Measurements from ENCODE around the gene SIN3A. TPM values are rescaled to one million over a fixed set of nuclear protein-coding genes. Genes with fewer than 3 reads are reported as not detected.

Gene SIN3A
- total RNA-seq: 39.1 and 56.3 TPM in 2 replicates

GRCh38 chr15:75451674-75452363, at the start of gene SIN3A:
SIN3A (minus strand) TSS chr15:75451690; CDS start chr15:75430375, 21,315 bp downstream.

GRCh38 chr15:75367913-75368688, 83.4 kb downstream of the SIN3A start, which contains the start of gene MAN2C1:
MAN2C1 (minus strand) TSS chr15:75368607; CDS start chr15:75368583, 24 bp downstream.

GRCh38 chr15:75346796-75347221, 104.7 kb downstream of the SIN3A start, which contains the start of gene NEIL1:
NEIL1 (plus strand) TSS chr15:75347039; CDS start chr15:75348906, 1,867 bp downstream.

DNA sequence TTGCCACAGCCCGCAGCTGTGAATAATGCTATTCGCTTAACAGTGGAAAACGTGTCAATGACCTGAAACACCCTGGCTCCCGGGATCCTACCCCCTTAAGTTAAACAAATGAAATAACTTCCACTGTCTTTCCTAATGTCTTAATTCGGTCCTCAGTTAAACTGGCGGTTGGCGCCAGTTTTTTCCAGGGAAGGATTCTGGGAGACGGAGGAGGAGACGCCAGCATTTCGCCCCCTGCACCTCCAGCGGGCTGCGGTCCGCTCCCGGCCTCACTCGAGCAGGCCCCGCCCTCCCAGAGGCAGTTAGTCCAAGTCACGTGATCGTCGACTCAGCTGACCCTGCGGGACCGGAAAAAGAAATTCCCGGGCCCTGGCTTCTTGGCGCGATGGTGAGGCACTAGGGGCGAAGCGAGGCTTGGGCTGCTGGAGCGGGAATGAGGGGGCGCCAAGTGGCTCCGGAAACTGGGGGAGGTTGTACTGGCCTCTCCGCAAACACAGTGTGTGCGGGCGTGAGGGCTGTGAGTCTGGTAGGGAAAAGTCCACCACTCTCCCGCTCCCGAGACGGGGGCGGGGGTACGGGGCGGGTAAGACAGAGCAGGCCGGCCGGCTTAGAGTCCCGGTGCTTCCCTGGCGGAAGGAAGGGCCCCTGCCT, 115.7 kb downstream of the SIN3A start, which contains the start of gene COMMD4:
COMMD4 (plus strand) TSS at position 359 of the 651 bp plus-strand sequence; CDS start at position 386, 27 bp downstream.

Small RNAs within 50 kb of the gene (small RNA-seq; reads per million reads assigned to genes)
- not detected for gene AC105036.2

Other genes starting within 250 kb of the SIN3A start
- gene C15orf39, start 249.8 kb downstream of the SIN3A start, total RNA-seq: 7.0 and 11.5 TPM in 2 replicates
- gene GOLGA6C, start 193.4 kb downstream of the SIN3A start, total RNA-seq: not detected in 2 replicates
- under 0.01 TPM in 1 of 2 replicates, not detected in the other for gene GOLGA6D, start 168.9 kb downstream of the SIN3A start, total RNA-seq
- 47.5 and 56.5 TPM in 2 replicates for gene COMMD4, start 115.6 kb downstream of the SIN3A start, total RNA-seq
- gene NEIL1, start 104.7 kb downstream of the SIN3A start, total RNA-seq: 6.4 and 8.1 TPM in 2 replicates
- gene MAN2C1, start 83.1 kb downstream of the SIN3A start, total RNA-seq: 122 and 141 TPM in 2 replicates
- gene PTPN9, start 127.6 kb upstream of the SIN3A start, total RNA-seq: 38.8 and 44.8 TPM in 2 replicates
- 31.7 and 33.9 TPM in 2 replicates for gene SNUPN, start 174.0 kb upstream of the SIN3A start, total RNA-seq
- 54.2 and 72.1 TPM in 2 replicates for gene IMP3, start 188.5 kb upstream of the SIN3A start, total RNA-seq
- gene SNX33, start 196.2 kb upstream of the SIN3A start, total RNA-seq: 34.9 and 39.8 TPM in 2 replicates

All from hair follicle dermal papilla cell (primary cell).